ENCODE measurements around the gene SEMA3A.

Gene SEMA3A

DNA sequence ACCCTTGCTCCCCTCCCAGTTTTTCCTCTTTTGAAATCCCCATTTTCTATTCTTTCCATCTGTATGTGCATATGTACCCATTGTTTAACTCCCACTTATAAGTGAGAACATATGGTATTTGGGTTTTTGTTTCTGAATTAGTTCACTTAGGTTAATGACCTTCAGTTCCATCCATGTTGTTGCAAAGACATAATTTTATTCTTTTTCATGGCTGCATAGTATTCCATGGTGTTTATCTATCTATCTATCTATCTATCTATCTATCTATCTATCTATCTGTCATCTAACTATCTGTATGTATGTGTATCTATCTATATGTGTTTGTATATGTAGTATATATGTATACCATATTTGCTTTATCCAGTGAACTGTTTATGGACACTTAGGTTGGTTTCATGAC, 281.4 kb downstream of the SEMA3A start:
- no peak for DNase-seq

DNA sequence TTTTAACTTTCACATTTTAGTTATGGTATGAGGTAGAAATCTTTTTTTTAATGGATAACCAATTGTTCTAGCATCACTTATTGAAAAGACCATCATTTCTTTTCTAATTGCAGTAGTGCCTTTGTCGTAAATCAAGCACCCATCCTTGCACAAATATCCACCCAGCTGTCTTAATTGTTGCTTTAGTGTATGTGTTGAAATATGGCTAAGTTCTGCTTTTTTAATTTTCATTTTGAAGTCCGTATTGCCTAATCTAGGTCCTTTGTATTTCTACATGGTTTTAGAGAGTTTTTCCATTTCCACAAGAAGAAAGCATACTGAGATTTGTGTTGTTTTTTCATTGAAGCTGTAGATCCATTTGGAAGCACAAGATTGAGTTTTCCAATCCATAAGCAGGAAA, 286.1 kb downstream of the SEMA3A start:
- DNase-seq: no peak
